Measurements from ENCODE around the gene CCT8.

Gene CCT8

GRCh38 chr21:29053656-29054055, 19.8 kb downstream of the CCT8 start:
- no peak overlapping the region for H3K4me3 ChIP-seq (ENCODE audit: extremely low read depth, insufficient read depth, low read length, poor library complexity, severe bottlenecking)
- H3K36me3 ChIP-seq (ENCODE audit: control insufficient read depth, insufficient read depth, low read length), result peaks cover 91% of the 10 kb centered on the region
- H3K4me1 ChIP-seq (ENCODE audit: control insufficient read depth, insufficient read depth, low read length, poor library complexity, severe bottlenecking), result no peaks in the 10 kb centered on the region
- 92 to 95% methylated on average over 3 of the region's 4 CpGs for WGBS, 2 experiments (ENCODE audit: insufficient coverage in 2 of 2)
- H3K9me3 ChIP-seq (ENCODE audit: control insufficient read depth, low read length), result no peaks in the 10 kb centered on the region
- H3K27ac ChIP-seq (ENCODE audit: low read depth, low read length, severe bottlenecking), result peak overlapping the region; percentile 0

- no peak overlapping the region for H3K4me3 ChIP-seq (ENCODE audit: extremely low read depth, insufficient read depth, low read length, poor library complexity, severe bottlenecking)
- H3K4me1 ChIP-seq (ENCODE audit: control insufficient read depth, insufficient read depth, low read length, poor library complexity, severe bottlenecking), result no peaks in the 10 kb centered on the region
- WGBS, 2 experiments (ENCODE audit: insufficient coverage in 2 of 2), result 94 to 98% methylated on average over 4 to 5 of the region's 5 CpGs
- peak overlapping the region; percentile 0 for H3K27ac ChIP-seq (ENCODE audit: low read depth, low read length, severe bottlenecking)
- H3K9me3 ChIP-seq (ENCODE audit: control insufficient read depth, low read length), result no peaks in the 10 kb centered on the region
- H3K36me3 ChIP-seq (ENCODE audit: control insufficient read depth, insufficient read depth, low read length), result peaks cover 86% of the 10 kb centered on the region
Measured at GRCh38 chr21:29053011-29053553, 20.4 kb downstream of the CCT8 start.

GRCh38 chr21:29052224-29052623, 21.2 kb downstream of the CCT8 start:
- Histone ChIP-seq H3K9me3 (ENCODE audit: control insufficient read depth, low read length) (no peaks in the 10 kb centered on the region), H3K4me3 (ENCODE audit: extremely low read depth, insufficient read depth, low read length, poor library complexity, severe bottlenecking) (no peak overlapping the region), H3K27ac (ENCODE audit: low read depth, low read length, severe bottlenecking) (no peak overlapping the region), H3K4me1 (ENCODE audit: control insufficient read depth, insufficient read depth, low read length, poor library complexity, severe bottlenecking) (no peaks in the 10 kb centered on the region), H3K36me3 (ENCODE audit: control insufficient read depth, insufficient read depth, low read length) (peaks cover 87% of the 10 kb centered on the region)
- 96 to 100% methylated on average over 4 to 5 of the region's 5 CpGs for WGBS, 2 experiments (ENCODE audit: insufficient coverage in 2 of 2)

- 100% methylated on average over 1 of the region's 1 CpG; no CpG with 5 or more reads in 1 of the 2 experiments for WGBS, 2 experiments (ENCODE audit: insufficient coverage in 2 of 2)
- Histone ChIP-seq H3K4me1 (ENCODE audit: control insufficient read depth, insufficient read depth, low read length, poor library complexity, severe bottlenecking) (no peaks in the 10 kb centered on the region), H3K36me3 (ENCODE audit: control insufficient read depth, insufficient read depth, low read length) (peaks cover 62% of the 10 kb centered on the region)
Measured at GRCh38 chr21:29034678-29035077, 38.8 kb downstream of the CCT8 start.

GRCh38 chr21:29033871-29034270, 39.6 kb downstream of the CCT8 start:
- peaks cover 61% of the 10 kb centered on the region for H3K36me3 ChIP-seq (ENCODE audit: control insufficient read depth, insufficient read depth, low read length)
- H3K4me3 ChIP-seq (ENCODE audit: extremely low read depth, insufficient read depth, low read length, poor library complexity, severe bottlenecking), result no peak overlapping the region
- H3K4me1 ChIP-seq (ENCODE audit: control insufficient read depth, insufficient read depth, low read length, poor library complexity, severe bottlenecking), result no peaks in the 10 kb centered on the region
- no peak overlapping the region for H3K27ac ChIP-seq (ENCODE audit: low read depth, low read length, severe bottlenecking)
- WGBS, 2 experiments (ENCODE audit: insufficient coverage in 2 of 2), result 94 to 95% methylated on average over 3 of the region's 3 CpGs
- H3K9me3 ChIP-seq (ENCODE audit: control insufficient read depth, low read length), result no peaks in the 10 kb centered on the region

More at GRCh38 chr21:29034678-29035077, 38.8 kb downstream of the CCT8 start:
- no peak overlapping the region for H3K4me3 ChIP-seq (ENCODE audit: extremely low read depth, insufficient read depth, low read length, poor library complexity, severe bottlenecking)
- H3K27ac ChIP-seq (ENCODE audit: low read depth, low read length, severe bottlenecking), result no peak overlapping the region
- H3K9me3 ChIP-seq (ENCODE audit: control insufficient read depth, low read length), result no peaks in the 10 kb centered on the region

GRCh38 chr21:29033301-29033700, 40.1 kb downstream of the CCT8 start:
- no CpG with 5 or more reads among the region's 4 CpGs for WGBS, 2 experiments (ENCODE audit: insufficient coverage in 2 of 2)
- peaks cover 62% of the 10 kb centered on the region for H3K36me3 ChIP-seq (ENCODE audit: control insufficient read depth, insufficient read depth, low read length)
- no peak overlapping the region for H3K27ac ChIP-seq (ENCODE audit: low read depth, low read length, severe bottlenecking)
- H3K9me3 ChIP-seq (ENCODE audit: control insufficient read depth, low read length), result no peaks in the 10 kb centered on the region
- no peaks in the 10 kb centered on the region for H3K4me1 ChIP-seq (ENCODE audit: control insufficient read depth, insufficient read depth, low read length, poor library complexity, severe bottlenecking)
- H3K4me3 ChIP-seq (ENCODE audit: extremely low read depth, insufficient read depth, low read length, poor library complexity, severe bottlenecking), result no peak overlapping the region

GRCh38 chr21:29030909-29031308, 42.5 kb downstream of the CCT8 start:
- H3K4me3 ChIP-seq (ENCODE audit: extremely low read depth, insufficient read depth, low read length, poor library complexity, severe bottlenecking), result no peak overlapping the region
- no CpG with 5 or more reads among the region's 1 CpG for WGBS, 2 experiments (ENCODE audit: insufficient coverage in 2 of 2)
- H3K27ac ChIP-seq (ENCODE audit: low read depth, low read length, severe bottlenecking), result no peak overlapping the region
- H3K4me1 ChIP-seq (ENCODE audit: control insufficient read depth, insufficient read depth, low read length, poor library complexity, severe bottlenecking), result no peaks in the 10 kb centered on the region
- no peaks in the 10 kb centered on the region for H3K9me3 ChIP-seq (ENCODE audit: control insufficient read depth, low read length)
- H3K36me3 ChIP-seq (ENCODE audit: control insufficient read depth, insufficient read depth, low read length), result peaks cover 43% of the 10 kb centered on the region

GRCh38 chr21:29029524-29029923, 43.9 kb downstream of the CCT8 start:
- no peak overlapping the region for H3K4me3 ChIP-seq (ENCODE audit: extremely low read depth, insufficient read depth, low read length, poor library complexity, severe bottlenecking)
- peaks cover 32% of the 10 kb centered on the region for H3K36me3 ChIP-seq (ENCODE audit: control insufficient read depth, insufficient read depth, low read length)
- peaks cover 4% of the 10 kb centered on the region for H3K4me1 ChIP-seq (ENCODE audit: control insufficient read depth, insufficient read depth, low read length, poor library complexity, severe bottlenecking)
- H3K9me3 ChIP-seq (ENCODE audit: control insufficient read depth, low read length), result no peaks in the 10 kb centered on the region
- no peak overlapping the region for H3K27ac ChIP-seq (ENCODE audit: low read depth, low read length, severe bottlenecking)
- WGBS, 2 experiments (ENCODE audit: insufficient coverage in 2 of 2), result 100% methylated on average over 1 of the region's 1 CpG; no CpG with 5 or more reads in 1 of the 2 experiments

GRCh38 chr21:29025328-29025713, 48.1 kb downstream of the CCT8 start:
- peaks cover 8% of the 10 kb centered on the region for H3K36me3 ChIP-seq (ENCODE audit: control insufficient read depth, insufficient read depth, low read length)
- peak overlapping the region; percentile 98 for H3K27ac ChIP-seq (ENCODE audit: low read depth, low read length, severe bottlenecking)
- 6 to 11% methylated on average over 3 to 6 of the region's 6 CpGs for WGBS, 2 experiments (ENCODE audit: insufficient coverage in 2 of 2)
- H3K9me3 ChIP-seq (ENCODE audit: control insufficient read depth, low read length), result no peaks in the 10 kb centered on the region
- peak overlapping the region; percentile 79 for H3K4me3 ChIP-seq (ENCODE audit: extremely low read depth, insufficient read depth, low read length, poor library complexity, severe bottlenecking)
- H3K4me1 ChIP-seq (ENCODE audit: control insufficient read depth, insufficient read depth, low read length, poor library complexity, severe bottlenecking), result peaks cover 4% of the 10 kb centered on the region

- peak within 1 kb of the TSS; percentile 98 for H3K27ac ChIP-seq (ENCODE audit: low read depth, low read length, severe bottlenecking)
- H3K4me1 ChIP-seq (ENCODE audit: control insufficient read depth, insufficient read depth, low read length, poor library complexity, severe bottlenecking), result peaks cover 4% of the 10 kb centered on the region
- H3K4me3 ChIP-seq (ENCODE audit: extremely low read depth, insufficient read depth, low read length, poor library complexity, severe bottlenecking), result peak within 1 kb of the TSS; percentile 79
- peaks cover 8% of the 10 kb centered on the region for H3K36me3 ChIP-seq (ENCODE audit: control insufficient read depth, insufficient read depth, low read length)
- WGBS, 2 experiments (ENCODE audit: insufficient coverage in 2 of 2), result 0% methylated on average over 27 to 34 of the region's 48 CpGs
- no peaks in the 10 kb centered on the region for H3K9me3 ChIP-seq (ENCODE audit: control insufficient read depth, low read length)
Measured at GRCh38 chr21:29024474-29025327, 48.7 kb downstream of the CCT8 start, which contains the start of gene USP16. Gene USP16 (plus strand): TSS chr21:29024668. CDS start chr21:29027914, 3,246 bp downstream.

- Histone ChIP-seq H3K36me3 (ENCODE audit: control insufficient read depth, insufficient read depth, low read length) (no peaks in the 10 kb centered on the region), H3K9me3 (ENCODE audit: control insufficient read depth, low read length) (no peaks in the 10 kb centered on the region), H3K4me1 (ENCODE audit: control insufficient read depth, insufficient read depth, low read length, poor library complexity, severe bottlenecking) (peaks cover 4% of the 10 kb centered on the region), H3K4me3 (ENCODE audit: extremely low read depth, insufficient read depth, low read length, poor library complexity, severe bottlenecking) (no peak overlapping the region), H3K27ac (ENCODE audit: low read depth, low read length, severe bottlenecking) (no peak overlapping the region)
- WGBS, 2 experiments (ENCODE audit: insufficient coverage in 2 of 2), result 93 to 94% methylated on average over 3 to 4 of the region's 4 CpGs
Measured at GRCh38 chr21:29022166-29022565, 51.3 kb downstream of the CCT8 start.
